HCT116 (cell line): Measurements from ENCODE around the gene FOXF2. TPM values are rescaled to one million over a fixed set of nuclear protein-coding genes. Genes with fewer than 3 reads are reported as not detected.

Experiments
- ATAC-seq: fragments of 200-7000 bp; cut with Tn5 transposase; 2 replicates; pipeline ENCODE4 v1.9.1; 2020; ENCODE audit warnings: mild to moderate bottlenecking, moderate library complexity
- BruUV-seq: library from RNA; stranded (reverse); fragments of 400-500 nt; replicated peaks from 2 replicates; lab custom pipeline; 2021; lab: Mats Ljungman, UMichigan
- CTCF ChIA-PET: fragments of 300-600 bp; sonication (Branson Sonifier 250); formaldehyde crosslinking; loops from one replicate; lab custom pipeline; 2021; ENCODE audit warnings: antibody characterized with exemption; lab: Charles Lee
- POLR2A ChIA-PET: fragments of 300-600, 350-600 bp; sonication (Branson Sonifier 250); formaldehyde crosslinking; loops from one replicate; lab custom pipeline; 2021; ENCODE audit warnings: antibody characterized with exemption; lab: Charles Lee
- RAD21 ChIA-PET, 2 experiments: fragments of 300-600 bp; sonication (Branson Sonifier 250); formaldehyde crosslinking; loops; one replicate each; lab custom pipeline; 2023; ENCODE audit warnings: low total read pairs in 2 of 2; ENCODE audit not compliant: uncharacterized antibody in 2 of 2, unreplicated experiment in 2 of 2, low non-redundant PET in 1 of 2; lab: Charles Lee
- DNase-seq: peaks from one replicate; pipeline ENCODE4 v3.0.0-alpha.2; 2010; ENCODE audit warnings: low read depth, low spot score
- H2AFZ ChIP-seq: fragments of 200-600 bp; shearing (Covaris generic), sonication (generic); 2 replicates; pipeline ENCODE4 v1.6.1; 2017; ENCODE audit warnings: low read depth, mixed run types, mixed read lengths, antibody characterized with exemption, low read length; ENCODE audit not compliant: poor library complexity, severe bottlenecking
- H3K27ac ChIP-seq: 2 replicates; pipeline ENCODE4 v1.5.1; 2012; ENCODE audit warnings: low read depth, low read length
- H3K27me3 ChIP-seq: fragments of 200-600 bp; sonication (generic); 2 replicates; pipeline ENCODE4 v1.6.1; 2016; ENCODE audit warnings: mixed run types, low read length, mixed read lengths; ENCODE audit not compliant: insufficient read depth
- H3K36me3 ChIP-seq, 2 experiments: fragments of 200-500 bp in 1 of 2; fragments of 200-600 bp in 1 of 2; sonication (Bioruptor generic) in 1 of 2; sonication (generic) in 1 of 2; 2 replicates each; pipeline versions ENCODE4 v1.5.1 to v1.6.1; 2014 to 2016; ENCODE audit warnings: low read length in 2 of 2, inconsistent platforms in 1 of 2, mixed read lengths in 1 of 2, mixed run types in 1 of 2; ENCODE audit not compliant: insufficient read depth in 2 of 2, control insufficient read depth in 1 of 2
- H3K4me1 ChIP-seq, 2 experiments: fragments of 200-600 bp in 1 of 2; sonication (generic) in 1 of 2; 2 replicates each; pipeline versions ENCODE4 v1.5.1 to v1.6.1; 2012 to 2017; ENCODE audit warnings: low read length in 2 of 2, inconsistent platforms in 1 of 2, mild to moderate bottlenecking in 1 of 2, mixed read lengths in 1 of 2, mixed run types in 1 of 2, moderate library complexity in 1 of 2; ENCODE audit not compliant: insufficient read depth in 2 of 2, control insufficient read depth in 1 of 2
- H3K4me2 ChIP-seq: fragments of 200-600 bp; sonication (generic); 2 replicates; pipeline ENCODE4 v1.6.1; 2017; ENCODE audit warnings: mixed run types, low read length, mixed read lengths
- H3K4me3 ChIP-seq, 2 experiments: fragments of 200-600 bp in 1 of 2; sonication (generic) in 1 of 2; replicated peaks in 1 of 2; 2 replicates each; pipeline ENCODE4 v1.5.1; 2011 to 2016; ENCODE audit warnings: low read length in 2 of 2, control low read depth in 1 of 2, low read depth in 1 of 2, mild to moderate bottlenecking in 1 of 2, mixed read lengths in 1 of 2, mixed run types in 1 of 2
- H3K79me2 ChIP-seq: fragments of 200-600 bp; sonication (generic); 2 replicates; pipeline ENCODE4 v1.6.1; 2017; ENCODE audit warnings: mild to moderate bottlenecking, mixed run types, low read length, moderate library complexity, mixed read lengths; ENCODE audit not compliant: insufficient read depth
- H3K9ac ChIP-seq: fragments of 200-600 bp; sonication (generic); 2 replicates; pipeline ENCODE4 v1.6.1; 2016; ENCODE audit warnings: low read length, mixed read lengths
- H3K9me2 ChIP-seq: fragments of 200-600 bp; sonication (generic), shearing (Covaris generic); 2 replicates; pipeline ENCODE4 v1.6.1; 2017; ENCODE audit warnings: mixed run types, mild to moderate bottlenecking, moderate library complexity; ENCODE audit not compliant: insufficient read depth
- H3K9me3 ChIP-seq, 2 experiments: fragments of 200-500 bp in 1 of 2; fragments of 200-600 bp in 1 of 2; sonication (Bioruptor generic) in 1 of 2; sonication (generic) in 1 of 2; 2 replicates each; pipeline ENCODE4 v1.6.1; 2014 to 2017; ENCODE audit warnings: low read length in 2 of 2, mixed read lengths in 2 of 2, inconsistent platforms in 1 of 2, low read depth in 1 of 2, mild to moderate bottlenecking in 1 of 2, mixed run types in 1 of 2, moderate library complexity in 1 of 2; ENCODE audit not compliant: control insufficient read depth in 1 of 2, insufficient read depth in 1 of 2
- H4K20me1 ChIP-seq: fragments of 200-600 bp; sonication (generic), shearing (Covaris generic); 2 replicates; pipeline ENCODE4 v1.6.1; 2017; ENCODE audit warnings: mixed run types, mild to moderate bottlenecking, moderate library complexity; ENCODE audit not compliant: insufficient read depth
- ATF3 ChIP-seq: IDR thresholded peaks from 2 replicates; pipeline ENCODE4 v1.6.1; 2012
- CBX3 ChIP-seq: IDR thresholded peaks from 2 replicates; pipeline ENCODE4 v1.6.1; 2012; ENCODE audit warnings: low read depth
- CTCF ChIP-seq, 3 experiments: fragments of 200-600 bp in 1 of 3; sonication (generic) in 1 of 3; IDR thresholded peaks in 2 of 3; conservative IDR thresholded peaks in 1 of 3; 2 replicates each; pipeline ENCODE4 v1.5.1; 2012 to 2017; ENCODE audit warnings: low read depth in 2 of 3, low read length in 2 of 3, antibody characterized with exemption in 1 of 3, borderline replicate concordance in 1 of 3, control low read depth in 1 of 3, mild to moderate bottlenecking in 1 of 3, mixed read lengths in 1 of 3, mixed run types in 1 of 3, moderate library complexity in 1 of 3; ENCODE audit not compliant: insufficient read depth in 1 of 3
- EZH2 ChIP-seq: fragments of 200-600 bp; sonication (generic); IDR thresholded peaks from 2 replicates; pipeline ENCODE4 v1.6.1; 2017; ENCODE audit warnings: antibody characterized with exemption, mixed run types
- EZH2phosphoT487 ChIP-seq: fragments of 200-600 bp; IDR thresholded peaks from 2 replicates; pipeline ENCODE4 v1.6.1; 2018; ENCODE audit warnings: antibody characterized with exemption, borderline replicate concordance
- SIN3A ChIP-seq: IDR thresholded peaks from 2 replicates; pipeline ENCODE4 v1.6.1; 2012; ENCODE audit warnings: low read depth
- YY1 ChIP-seq: IDR thresholded peaks from 2 replicates; pipeline ENCODE4 v1.6.1; 2011; ENCODE audit warnings: low read length, low read depth, moderate library complexity, mild to moderate bottlenecking; ENCODE audit not compliant: insufficient replicate concordance; ENCODE audit errors: extremely low read depth
- intact Hi-C: fragments of 100-400 bp; cut with micrococcal nuclease; formaldehyde crosslinking; loops from 2 replicates; pipeline ENCODE4 v1.10.0; 2022
- total RNA-seq: library from RNA; stranded (reverse); gene quantifications from one replicate; pipeline ENCODE4 v1.2.1, GENCODE V29; 2021; ENCODE audit not compliant: unreplicated experiment

FOXF2 gene
- total RNA-seq, 1 experiment from 2014 or later, result not detected

GRCh38 chr6:1388630-1389368 is 577 bp upstream of the FOXF2 start:
- no peaks in the 10 kb centered on the region for H3K27me3 ChIP-seq
- no peaks in the 10 kb centered on the region for H4K20me1 ChIP-seq
- ChIA-PET POLR2A (no interaction called here), CTCF (no interaction called here), RAD21 (no interaction called here)
- BruUV-seq, result no TSS peak
- H3K9me3 ChIP-seq, result no peaks in the 10 kb centered on the region
- TF ChIP-seq ATF3 (no peak), CTCF (IDR thresholded peaks at IDR 0.05 in 2 of 3, conservative IDR thresholded peaks at IDR 0.05 in 1 of 3; ENCODE audit: borderline replicate concordance in 1 of 3, insufficient read depth in 1 of 3, low read depth in 2 of 3, low read length in 2 of 3) (no peak), EZH2 (no peak), EZH2phosphoT487 (no peak), SIN3A (no peak), YY1 (no peak), CBX3 (no peak)
- no peaks in the 10 kb centered on the region for H3K9me2 ChIP-seq
- H2AFZ ChIP-seq, result no peak overlapping the region
- H3K9ac ChIP-seq, result no peak overlapping the region
- ATAC-seq (no peak), DNase-seq (no peak)
- no peak overlapping the region for H3K4me2 ChIP-seq
- intact Hi-C loops, result no loop called here
- H3K4me1 ChIP-seq, result no peaks in the 10 kb centered on the region
- H3K79me2 ChIP-seq, result no peaks in the 10 kb centered on the region
- H3K4me3 ChIP-seq, result no peak overlapping the region
- H3K27ac ChIP-seq, result no peak overlapping the region
- H3K36me3 ChIP-seq, result no peaks in the 10 kb centered on the region
